Airway epithelial cell (primary cell): Measurements from ENCODE around the gene NIPA2. TPM values are rescaled to one million over a fixed set of nuclear protein-coding genes. Genes with fewer than 3 reads are reported as not detected.

Source experiments
- total RNA-seq: library from RNA; depleted of rRNA; stranded (reverse); fragments of >200 nt; gene quantifications from 2 replicates; pipeline ENCODE4 v1.2.3, GENCODE V29; 2015

The NIPA2 gene
- total RNA-seq = 56.3 and 64.7 TPM in 2 replicates

GRCh38 chr15:22838292-22839042 lies at the start of gene NIPA2:
Gene NIPA2 (plus strand): TSS chr15:22838666. CDS start chr15:22851732, 13,066 bp downstream.

Other genes starting within 250 kb of the NIPA2 start
- gene NIPA1, start 52.0 kb upstream of the NIPA2 start, total RNA-seq = 9.7 and 10.4 TPM in 2 replicates
- 81.9 and 102 TPM in 2 replicates for gene CYFIP1, start 141.7 kb downstream of the NIPA2 start, total RNA-seq
- gene TUBGCP5, start 200.9 kb downstream of the NIPA2 start, total RNA-seq = 12.1 and 12.4 TPM in 2 replicates